Measurements from ENCODE around the gene LPAR6. TPM values are rescaled to one million over a fixed set of nuclear protein-coding genes. Genes with fewer than 3 reads are reported as not detected.
"Not testable (repeated sequence)": the region's sequence is repeated elsewhere in the genome, so short reads cannot be mapped to it uniquely, and the experiment has no call there.

The LPAR6 gene
- total RNA-seq, 4 donors from 2014 or later, result 18.0 to 35.3 (median 23.1) TPM

DNA sequence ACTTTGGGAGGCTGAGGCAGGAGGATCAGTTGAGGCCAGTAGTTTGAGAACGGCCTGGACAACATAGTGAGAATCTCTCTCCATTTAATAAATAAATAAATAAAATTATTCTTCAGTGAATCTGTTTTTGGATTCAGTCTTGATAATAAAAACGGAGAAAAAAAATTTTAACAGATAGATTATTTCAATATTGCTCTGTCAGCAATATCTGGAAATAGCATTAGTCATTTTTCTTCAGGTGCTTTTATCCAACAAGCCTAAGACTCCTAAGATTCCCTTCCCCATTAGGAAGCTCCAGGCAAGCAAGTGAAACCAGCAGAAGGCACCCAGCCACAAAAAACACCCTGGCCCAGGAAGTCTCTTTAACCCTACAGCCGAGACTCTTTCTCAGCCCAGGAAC is 21.3 kb upstream of the LPAR6 start:
- DNase-seq (ENCODE audit: low spot score in 2 of 2), result no peak
- TF ChIP-seq, protein P1, sequence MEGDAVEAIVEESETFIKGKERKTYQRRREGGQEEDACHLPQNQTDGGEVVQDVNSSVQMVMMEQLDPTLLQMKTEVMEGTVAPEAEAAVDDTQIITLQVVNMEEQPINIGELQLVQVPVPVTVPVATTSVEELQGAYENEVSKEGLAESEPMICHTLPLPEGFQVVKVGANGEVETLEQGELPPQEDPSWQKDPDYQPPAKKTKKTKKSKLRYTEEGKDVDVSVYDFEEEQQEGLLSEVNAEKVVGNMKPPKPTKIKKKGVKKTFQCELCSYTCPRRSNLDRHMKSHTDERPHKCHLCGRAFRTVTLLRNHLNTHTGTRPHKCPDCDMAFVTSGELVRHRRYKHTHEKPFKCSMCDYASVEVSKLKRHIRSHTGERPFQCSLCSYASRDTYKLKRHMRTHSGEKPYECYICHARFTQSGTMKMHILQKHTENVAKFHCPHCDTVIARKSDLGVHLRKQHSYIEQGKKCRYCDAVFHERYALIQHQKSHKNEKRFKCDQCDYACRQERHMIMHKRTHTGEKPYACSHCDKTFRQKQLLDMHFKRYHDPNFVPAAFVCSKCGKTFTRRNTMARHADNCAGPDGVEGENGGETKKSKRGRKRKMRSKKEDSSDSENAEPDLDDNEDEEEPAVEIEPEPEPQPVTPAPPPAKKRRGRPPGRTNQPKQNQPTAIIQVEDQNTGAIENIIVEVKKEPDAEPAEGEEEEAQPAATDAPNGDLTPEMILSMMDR (IDR thresholded peaks at IDR 0.05), result no peak
- no peak for TF ChIP-seq POLR2A (IDR thresholded peaks at IDR 0.05)
- no peak overlapping the region for H3K4me3 ChIP-seq (ENCODE audit: low read depth, poor library complexity, severe bottlenecking)
- WGBS, 2 donors, result 85 to 88% methylated on average over 3 of the region's 3 CpGs
- intact Hi-C loops (cut with DNase I; ENCODE audit: low total_unique reads), result no loop called here

DNA sequence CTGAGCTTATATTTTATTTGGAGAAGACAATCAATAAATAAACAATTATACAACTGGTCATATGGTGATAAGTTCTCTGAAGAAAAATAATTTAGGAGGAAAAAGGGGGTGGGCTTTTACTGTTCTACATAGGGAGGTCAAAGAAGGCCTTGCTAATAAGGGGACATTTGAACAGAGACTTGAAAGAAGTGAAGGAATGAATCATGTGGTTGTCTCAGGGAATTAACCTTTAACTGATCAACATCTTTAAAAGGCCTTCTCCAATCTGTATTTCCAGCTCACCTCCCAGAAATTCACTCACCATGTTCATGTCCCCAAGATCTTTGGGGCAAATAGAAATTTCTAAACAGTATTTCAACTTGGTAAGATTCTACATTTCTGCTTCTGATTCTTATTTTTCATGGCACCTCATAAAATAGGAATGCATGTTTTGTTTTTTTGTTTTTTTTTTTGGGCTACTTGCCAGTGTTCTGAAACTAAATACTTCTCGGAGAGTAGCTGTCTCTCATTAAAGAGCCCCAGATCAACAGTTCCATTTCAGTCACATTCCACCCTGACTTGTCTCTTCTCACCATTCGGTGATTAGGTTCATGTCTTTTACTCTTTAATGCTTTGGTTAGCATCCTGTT is 19.2 kb upstream of the LPAR6 start:
- DNase-seq (ENCODE audit: low spot score in 2 of 2), result no peak
- whole genome bisulfite sequencing, 2 donors, result 14 to 27% methylated on average over 2 of the region's 2 CpGs
- TF ChIP-seq POLR2A (IDR thresholded peaks at IDR 0.05), result no peak
- TF ChIP-seq, protein P1 (IDR thresholded peaks at IDR 0.05), result no peak
- intact Hi-C loops (cut with DNase I; ENCODE audit: low total_unique reads), result no loop called here
- H3K4me3 ChIP-seq (ENCODE audit: low read depth, poor library complexity, severe bottlenecking), result no peak overlapping the region

DNA sequence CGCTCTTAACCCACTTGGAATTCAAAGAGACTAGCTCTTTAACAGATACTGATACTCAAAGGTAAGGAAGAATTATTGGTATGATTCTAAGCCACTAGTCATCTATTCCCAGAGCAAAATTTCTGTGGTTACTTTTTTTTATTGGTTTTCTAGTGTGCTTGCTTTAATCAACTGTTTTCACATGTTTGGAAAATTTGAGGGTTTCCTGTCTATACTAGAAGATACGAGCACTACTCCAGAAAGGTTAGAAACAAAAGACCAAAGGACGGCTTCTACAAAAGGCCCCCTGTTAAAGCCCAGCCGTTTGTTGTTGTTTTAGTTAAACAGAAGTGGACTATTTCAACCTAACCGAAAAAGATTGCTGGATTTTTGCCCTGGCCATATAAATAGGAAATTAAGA is 18.5 kb upstream of the LPAR6 start:
- TF ChIP-seq POLR2A (IDR thresholded peaks at IDR 0.05), result no peak
- TF ChIP-seq, protein P1 (IDR thresholded peaks at IDR 0.05), result no peak
- no peak overlapping the region for H3K4me3 ChIP-seq (ENCODE audit: low read depth, poor library complexity, severe bottlenecking)
- intact Hi-C loops (cut with DNase I; ENCODE audit: low total_unique reads), result no loop called here
- no peak for DNase-seq (ENCODE audit: low spot score in 2 of 2)
- 53 to 54% methylated on average over 5 of the region's 5 CpGs for WGBS, 2 donors

DNA sequence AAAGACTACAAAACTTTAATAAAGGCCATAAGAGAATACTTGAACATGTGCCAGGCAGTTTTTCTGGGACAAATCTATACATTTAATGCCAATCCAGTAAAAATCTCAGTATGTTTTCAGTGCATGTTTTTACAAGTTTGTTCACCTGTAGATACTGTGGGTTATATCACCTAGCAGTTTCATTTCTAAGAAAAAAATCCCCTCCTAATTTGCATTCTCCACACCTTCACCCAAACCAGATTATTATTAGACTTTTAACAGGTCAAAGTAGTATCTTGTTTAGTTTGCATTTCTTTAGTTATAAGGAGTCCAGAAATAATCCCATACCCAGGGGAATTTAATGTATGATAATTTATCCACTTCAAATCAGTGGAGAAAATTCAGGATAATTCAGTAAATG is 17.0 kb upstream of the LPAR6 start:
- intact Hi-C loops (cut with DNase I; ENCODE audit: low total_unique reads), result no loop called here
- no peak for TF ChIP-seq POLR2A (IDR thresholded peaks at IDR 0.05)
- TF ChIP-seq, protein P1 (IDR thresholded peaks at IDR 0.05), result no peak
- H3K4me3 ChIP-seq (ENCODE audit: low read depth, poor library complexity, severe bottlenecking), result no peak overlapping the region
- no peak for DNase-seq (ENCODE audit: low spot score in 2 of 2)

DNA sequence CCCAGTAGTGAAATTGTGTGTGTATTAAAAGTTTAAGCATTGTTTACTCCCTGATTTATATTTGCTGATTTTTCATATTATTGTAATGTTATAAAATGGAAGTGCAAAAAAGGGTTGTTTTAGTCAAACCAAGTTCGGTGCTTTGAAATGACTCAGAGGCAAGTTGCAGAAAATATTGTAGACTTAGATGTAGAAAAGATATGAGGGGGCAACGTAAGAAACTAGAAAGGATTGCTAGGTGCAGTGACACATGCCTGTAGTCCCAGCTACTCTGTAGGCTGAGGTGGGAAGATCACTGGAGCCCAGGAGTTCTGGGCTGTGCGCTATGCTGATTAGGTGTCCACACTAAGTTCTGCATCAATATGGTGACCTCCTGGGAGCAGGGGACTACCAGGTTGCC is 16.1 kb upstream of the LPAR6 start:
- no peak overlapping the region for H3K4me3 ChIP-seq (ENCODE audit: low read depth, poor library complexity, severe bottlenecking)
- no peak for DNase-seq (ENCODE audit: low spot score in 2 of 2)
- 88 to 91% methylated on average over 3 of the region's 3 CpGs for WGBS, 2 donors
- intact Hi-C loops (cut with DNase I; ENCODE audit: low total_unique reads), result no loop called here
- TF ChIP-seq, protein P1 (IDR thresholded peaks at IDR 0.05), result no peak
- no peak for TF ChIP-seq POLR2A (IDR thresholded peaks at IDR 0.05)

DNA sequence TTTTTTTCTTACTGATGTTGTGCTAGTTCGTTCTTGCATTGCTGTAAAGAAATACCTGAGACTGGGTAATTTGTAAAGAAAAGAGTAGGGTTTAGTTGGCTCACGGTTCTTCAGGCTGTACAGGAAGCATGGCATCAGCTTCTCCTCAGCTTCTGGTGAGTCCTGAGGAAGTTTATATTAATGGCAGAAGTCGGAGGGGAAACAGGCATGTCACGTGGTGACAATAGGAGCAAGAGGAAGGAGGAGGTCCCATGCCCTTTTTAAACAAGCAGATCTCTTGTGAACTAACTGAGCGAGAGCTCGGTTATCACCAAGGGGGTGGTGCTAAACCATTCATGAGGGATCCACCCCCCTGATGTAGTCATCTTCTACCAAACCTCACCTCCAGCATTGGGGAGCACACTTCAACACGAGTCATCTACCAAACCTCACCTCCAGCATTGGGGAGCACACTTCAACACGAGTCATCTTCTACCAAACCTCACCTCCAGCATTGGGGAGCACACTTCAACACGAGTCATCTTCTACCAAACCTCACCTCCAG is 13.9 kb upstream of the LPAR6 start:
- intact Hi-C loops (cut with DNase I; ENCODE audit: low total_unique reads); DNase-seq (ENCODE audit: low spot score in 2 of 2); H3K4me3 ChIP-seq (ENCODE audit: low read depth, poor library complexity, severe bottlenecking): not testable (repeated sequence)
- 50 to 71% methylated on average over 8 to 9 of the region's 9 CpGs for whole genome bisulfite sequencing, 2 donors
